Adipocyte (in vitro differentiated cells): ENCODE results near the gene CELSR2.
A peak's percentile ranks its signal among the peaks of the same experiment; 100 is the strongest.
"Not testable (repeated sequence)": the region's sequence is repeated elsewhere in the genome, so short reads cannot be mapped to it uniquely, and the experiment has no call there.

Experiments used
- DNase-seq: peaks from one replicate; pipeline ENCODE4 v3.0.0-alpha.2; 2015; ENCODE audit warnings: low read depth
- H3K27me3 ChIP-seq: replicated peaks from 2 replicates; pipeline ENCODE4 v1.7.0; 2013; ENCODE audit warnings: mild to moderate bottlenecking, low read length, moderate library complexity; ENCODE audit not compliant: control insufficient read depth, insufficient read depth
- H3K36me3 ChIP-seq: 2 replicates; pipeline ENCODE4 v1.7.0; 2013; ENCODE audit warnings: low read length, mild to moderate bottlenecking, moderate library complexity; ENCODE audit not compliant: control insufficient read depth, insufficient read depth, severe bottlenecking
- H3K4me1 ChIP-seq: 2 replicates; pipeline ENCODE4 v1.7.0; 2013; ENCODE audit warnings: mild to moderate bottlenecking, low read length, moderate library complexity; ENCODE audit not compliant: control insufficient read depth, insufficient read depth
- H3K4me3 ChIP-seq: 2 replicates; pipeline ENCODE4 v1.7.0; 2013; ENCODE audit warnings: mild to moderate bottlenecking, low read length, moderate library complexity
- H3K9ac ChIP-seq: 2 replicates; pipeline ENCODE4 v1.7.0; 2013; ENCODE audit warnings: mild to moderate bottlenecking, low read length, moderate library complexity
- H3K9me3 ChIP-seq: 2 replicates; pipeline ENCODE4 v1.7.0; 2013; ENCODE audit warnings: mild to moderate bottlenecking, low read length, moderate library complexity; ENCODE audit not compliant: control insufficient read depth

CELSR2 gene

DNA sequence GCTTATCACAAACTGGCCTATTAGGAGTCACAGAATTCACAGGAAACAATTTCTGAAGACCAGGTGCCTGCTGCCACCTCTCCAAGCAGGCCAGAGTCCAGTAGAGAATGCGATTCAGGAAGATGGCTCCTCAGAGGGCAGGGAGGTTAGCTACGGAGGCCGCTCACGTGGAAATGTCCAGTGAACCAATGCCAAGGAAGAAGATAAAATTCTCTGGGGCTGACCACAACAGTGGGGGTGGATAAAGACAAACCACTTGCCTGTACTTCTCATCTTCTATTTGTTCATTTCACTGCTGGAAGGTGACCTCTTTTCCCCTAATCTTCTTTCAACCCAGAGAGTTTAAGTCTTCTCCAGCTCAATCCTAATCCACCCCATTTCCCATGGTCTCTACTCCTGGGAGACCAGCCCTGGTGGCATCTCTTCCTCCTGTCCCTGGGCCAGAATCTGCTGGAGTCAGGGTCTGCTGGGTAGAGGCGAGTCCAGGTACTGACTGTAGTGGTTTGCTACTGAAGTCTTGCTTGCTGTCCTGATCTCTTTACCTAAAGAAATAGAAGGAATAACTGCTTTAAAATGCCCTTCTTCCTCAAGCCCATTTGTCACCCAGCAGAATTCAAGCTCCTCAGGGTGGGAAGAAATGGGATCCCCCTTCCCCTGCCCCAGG lies 30.4 kb downstream of the CELSR2 start:
- Histone ChIP-seq H3K9me3 (no peaks in the 10 kb centered on the region), H3K9ac (no peak overlapping the region), H3K36me3 (no peaks in the 10 kb centered on the region), H3K27me3 (no peaks in the 10 kb centered on the region), H3K4me1 (peaks cover 28% of the 10 kb centered on the region), H3K4me3 (no peak overlapping the region)
- no peak for DNase-seq

DNA sequence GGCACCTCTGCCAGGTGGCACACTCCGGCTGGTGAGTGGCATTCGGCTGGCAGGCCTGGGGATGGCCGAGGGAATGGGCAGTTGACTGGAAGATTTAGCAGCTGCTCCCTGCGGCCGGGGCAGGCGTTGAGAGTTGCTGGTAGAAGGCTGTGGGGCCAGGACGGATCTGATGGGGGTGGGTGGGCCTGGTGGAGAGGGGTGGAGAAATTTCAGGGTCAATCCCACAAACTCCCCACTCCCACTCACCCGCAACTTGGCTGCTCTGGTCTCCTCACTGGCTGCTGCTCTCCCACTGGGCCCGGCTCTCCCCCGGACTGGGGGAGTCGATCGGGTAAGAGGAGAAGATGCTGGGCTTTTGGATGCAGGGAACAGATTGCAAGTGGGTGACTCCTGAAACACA lies 31.5 kb downstream of the CELSR2 start:
- Histone ChIP-seq H3K27me3 (no peaks in the 10 kb centered on the region), H3K9ac (no peak overlapping the region), H3K9me3 (no peaks in the 10 kb centered on the region), H3K4me1 (peaks cover 20% of the 10 kb centered on the region), H3K4me3 (no peak overlapping the region), H3K36me3 (no peaks in the 10 kb centered on the region)
- DNase-seq = no peak

DNA sequence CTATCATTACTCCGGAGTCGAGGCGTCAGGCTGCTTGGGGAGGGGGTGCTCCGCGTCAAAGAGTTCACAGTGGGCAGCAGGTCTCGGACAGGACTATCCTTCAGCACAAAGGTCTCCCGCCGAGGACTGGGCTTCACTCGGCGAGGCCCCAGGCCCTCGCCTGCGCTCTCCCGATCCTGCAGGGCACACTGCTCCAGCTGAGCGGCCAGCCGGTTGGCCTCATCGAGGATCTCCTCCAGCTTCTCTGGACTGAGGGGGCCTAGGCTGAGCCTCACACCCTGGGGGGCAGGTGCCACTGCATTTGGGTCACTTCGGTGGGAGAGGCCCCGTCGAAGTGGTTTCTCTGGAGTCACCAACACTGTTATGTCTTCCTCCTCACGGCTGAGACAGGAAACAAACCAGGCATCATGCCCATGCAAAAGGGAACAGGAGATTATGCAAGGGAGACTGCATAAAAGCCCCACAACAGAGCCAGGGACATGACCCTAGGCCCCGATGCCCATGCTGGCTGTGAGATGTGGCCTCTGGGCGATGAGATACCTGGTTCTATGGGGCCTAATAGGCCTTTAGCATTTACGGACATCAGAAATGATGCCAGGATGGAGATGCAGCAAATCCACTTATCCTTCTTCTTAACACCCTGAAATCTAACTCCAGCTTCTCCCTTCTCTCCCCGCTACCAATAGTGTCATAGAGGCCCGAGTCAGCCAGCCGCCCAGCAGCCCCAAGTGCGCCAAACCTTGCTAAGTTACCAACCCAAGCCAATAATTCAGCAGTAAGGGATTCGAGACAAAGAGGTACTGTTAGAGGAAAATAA lies 32.5 kb downstream of the CELSR2 start:
- H3K9me3 ChIP-seq = no peaks in the 10 kb centered on the region
- peak; percentile 34 for DNase-seq
- peak overlapping the region; percentile 85 for H3K4me3 ChIP-seq
- peak overlapping the region; percentile 88 for H3K9ac ChIP-seq
- no peaks in the 10 kb centered on the region for H3K36me3 ChIP-seq
- H3K4me1 ChIP-seq = peaks cover 19% of the 10 kb centered on the region
- H3K27me3 ChIP-seq = no peaks in the 10 kb centered on the region

DNA sequence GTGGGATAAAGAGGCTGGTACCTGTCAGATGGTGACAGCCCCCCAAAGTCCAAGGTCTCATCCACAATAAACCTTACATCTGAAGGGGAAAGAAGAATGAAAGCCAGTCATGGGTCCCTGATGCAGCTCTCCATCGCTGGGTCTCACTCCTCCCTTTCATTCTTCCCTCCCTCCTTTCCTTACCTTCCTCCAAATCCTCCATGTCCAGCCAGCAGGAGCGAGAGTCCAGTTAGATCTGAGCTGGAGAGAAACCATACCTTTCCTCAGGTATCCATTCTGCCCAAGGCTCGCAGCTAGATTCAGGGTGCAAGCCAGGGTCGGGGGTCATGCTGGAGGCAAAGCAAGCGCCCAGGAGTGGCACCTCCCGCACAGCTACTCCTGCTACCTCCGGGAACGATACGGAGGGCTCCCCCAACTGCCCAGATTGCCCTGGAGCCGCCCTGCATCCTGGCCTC lies 33.2 kb downstream of the CELSR2 start:
- H3K4me3 ChIP-seq = peak overlapping the region; percentile 85
- peak overlapping the region; percentile 88 for H3K9ac ChIP-seq
- no peak for DNase-seq
- no peaks in the 10 kb centered on the region for H3K9me3 ChIP-seq
- no peaks in the 10 kb centered on the region for H3K36me3 ChIP-seq
- H3K27me3 ChIP-seq = no peaks in the 10 kb centered on the region
- peaks cover 16% of the 10 kb centered on the region for H3K4me1 ChIP-seq

DNA sequence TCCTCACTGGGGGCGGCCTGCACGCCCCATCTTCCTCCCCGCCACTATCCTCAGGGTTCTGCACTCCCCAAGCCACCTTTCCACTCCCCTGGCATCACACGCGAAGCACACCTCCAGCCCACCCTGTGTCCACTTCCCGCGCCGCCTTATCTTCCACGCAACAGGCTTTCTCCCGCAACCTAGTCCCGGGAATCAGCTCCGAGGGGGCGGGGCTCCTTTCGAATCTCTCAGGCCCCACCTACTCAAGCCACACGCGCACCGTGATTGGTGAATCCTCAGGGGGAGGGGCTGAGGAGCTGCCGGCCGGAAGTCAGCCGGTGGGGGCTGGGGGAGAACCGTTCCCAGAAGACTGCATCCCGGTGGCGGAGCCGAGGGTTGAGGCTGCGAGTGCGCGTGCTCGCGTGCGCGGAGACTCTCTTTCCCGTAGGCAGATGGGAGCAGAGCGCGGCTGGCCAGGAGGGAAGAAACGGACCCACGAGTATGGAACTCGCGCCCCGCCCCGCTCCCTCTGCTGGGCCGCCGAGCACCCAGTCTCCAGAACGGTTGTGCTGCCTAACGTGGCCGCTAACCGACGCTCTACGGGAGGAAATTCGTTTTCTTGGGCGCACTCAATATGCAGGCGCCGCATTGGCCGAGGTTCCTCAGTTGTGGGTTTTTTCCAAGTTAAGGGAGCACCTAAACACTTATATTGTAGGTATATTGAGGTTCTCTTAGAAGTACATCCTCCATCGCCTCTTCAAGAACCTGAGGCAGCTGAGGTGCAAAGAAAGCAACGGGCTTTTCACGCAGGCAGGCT lies 33.8 kb downstream of the CELSR2 start, which contains the start of gene PSRC1:
PSRC1 (minus strand) TSS at position 194 of the 796 bp plus-strand sequence.
- H3K9ac ChIP-seq = peak within 1 kb of the TSS; percentile 88
- H3K27me3 ChIP-seq = no peaks in the 10 kb centered on the region
- H3K4me3 ChIP-seq = peak within 1 kb of the TSS; percentile 85
- no peaks in the 10 kb centered on the region for H3K36me3 ChIP-seq
- DNase-seq = peak; percentile 99
- H3K4me1 ChIP-seq = peaks cover 16% of the 10 kb centered on the region
- H3K9me3 ChIP-seq = no peaks in the 10 kb centered on the region

DNA sequence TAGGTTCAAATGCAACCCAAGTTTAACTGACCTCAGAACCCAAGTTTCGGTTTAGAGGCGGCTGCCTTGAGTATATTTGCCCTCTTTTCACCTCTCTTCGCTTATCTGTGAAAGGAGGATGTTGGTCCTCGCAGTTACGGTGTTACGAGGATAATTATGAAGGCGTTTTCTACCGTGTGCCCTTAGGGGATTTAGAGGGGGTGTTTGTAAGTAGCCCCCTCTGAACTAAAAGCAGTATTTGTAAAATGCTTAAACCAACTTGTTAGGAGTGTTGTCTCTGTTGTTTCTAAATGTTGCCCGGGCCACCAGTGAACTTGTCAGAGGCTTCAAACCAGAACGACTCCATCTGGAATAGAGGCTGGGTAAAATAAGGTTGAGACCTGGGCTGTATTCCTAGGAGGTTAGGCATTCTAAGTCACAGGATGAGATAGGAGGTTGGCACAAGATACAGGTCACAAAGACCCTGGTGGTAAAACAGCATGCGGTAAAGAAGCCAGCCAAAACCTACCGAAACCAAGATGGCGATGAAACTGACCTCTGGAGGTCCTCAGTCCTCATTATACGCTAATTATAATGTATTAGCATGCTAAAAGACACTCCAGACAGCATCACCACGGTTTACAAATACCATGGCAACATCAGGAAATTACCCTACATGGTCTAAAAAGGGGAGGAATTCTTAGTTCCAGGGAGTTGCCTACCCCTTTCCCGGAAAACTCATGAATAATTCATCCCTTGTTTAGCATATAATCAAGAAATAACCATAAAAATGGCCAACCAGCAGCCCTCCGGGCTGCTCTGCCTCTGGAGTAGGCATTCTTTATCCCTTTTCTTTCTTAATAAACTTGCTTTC lies 34.6 kb downstream of the CELSR2 start:
- Histone ChIP-seq H3K27me3 (no peaks in the 10 kb centered on the region), H3K9ac (peak overlapping the region; percentile 88), H3K9me3 (no peaks in the 10 kb centered on the region), H3K4me1 (peaks cover 16% of the 10 kb centered on the region), H3K36me3 (no peaks in the 10 kb centered on the region), H3K4me3 (peak overlapping the region; percentile 85)
- no peak for DNase-seq

DNA sequence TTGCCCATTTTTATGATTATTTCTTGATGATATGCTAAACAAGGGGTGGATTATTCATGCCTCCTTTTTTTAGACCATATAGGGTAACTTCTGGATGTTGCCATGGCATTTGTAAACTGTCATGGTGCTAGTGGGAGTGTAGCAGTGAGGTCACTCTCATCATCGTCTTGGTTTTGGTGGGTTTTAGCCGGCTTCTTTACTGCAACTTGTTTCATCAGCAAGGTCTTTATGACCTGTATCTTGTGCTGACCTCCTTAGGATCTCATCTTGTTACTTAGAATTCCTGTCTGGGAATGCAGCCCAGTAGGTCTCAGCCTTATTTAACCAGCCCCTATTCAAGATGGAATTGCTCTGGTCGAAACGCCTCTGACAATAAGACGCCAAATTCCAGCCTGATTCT lies 37.4 kb downstream of the CELSR2 start:
- peaks cover 11% of the 10 kb centered on the region for H3K4me1 ChIP-seq
- DNase-seq, H3K36me3 ChIP-seq, H3K27me3 ChIP-seq, H3K9me3 ChIP-seq, H3K4me3 ChIP-seq, H3K9ac ChIP-seq: not testable (repeated sequence)

DNA sequence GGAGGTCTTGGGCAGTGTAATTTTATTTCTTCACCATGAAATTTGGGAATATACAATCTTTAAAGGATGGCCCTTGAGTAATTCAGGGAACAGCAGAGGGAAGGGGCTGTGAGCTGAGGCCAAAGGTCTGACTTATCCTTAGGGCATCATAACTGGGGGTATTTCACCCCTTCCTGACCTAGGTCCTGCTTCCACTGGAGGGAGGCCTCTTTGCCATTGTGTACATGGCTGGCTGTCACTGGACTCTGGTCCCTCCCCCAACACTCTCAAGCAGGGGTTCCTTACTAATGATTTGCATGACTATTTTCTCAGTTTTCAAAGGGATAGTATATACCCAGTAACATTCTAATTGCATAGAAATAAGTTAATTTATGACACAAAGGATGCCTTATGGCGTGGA lies 40.8 kb downstream of the CELSR2 start:
- H3K27me3 ChIP-seq = no peaks in the 10 kb centered on the region

DNA sequence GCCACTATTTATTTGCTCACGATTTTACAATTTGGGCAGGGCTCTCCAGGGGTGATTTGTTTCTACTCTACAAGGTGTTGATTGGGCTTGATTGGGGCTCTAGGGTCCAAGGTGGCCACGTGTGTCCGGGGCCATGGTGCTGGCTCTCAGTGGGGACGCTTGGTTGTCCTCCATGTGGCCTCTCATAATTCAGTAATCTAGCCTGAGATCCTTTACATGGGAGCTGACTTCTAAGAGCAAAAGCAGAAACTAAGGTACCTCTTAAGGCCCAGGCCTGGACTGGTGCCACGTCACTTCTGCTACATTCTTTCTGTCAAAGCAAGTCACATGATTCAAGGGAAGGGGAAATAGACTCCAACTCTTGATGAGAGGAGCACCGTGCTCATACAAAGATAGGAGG lies 41.7 kb downstream of the CELSR2 start:
- Histone ChIP-seq H3K9me3 (no peaks in the 10 kb centered on the region), H3K36me3 (no peaks in the 10 kb centered on the region), H3K9ac (no peak overlapping the region), H3K4me1 (no peaks in the 10 kb centered on the region), H3K4me3 (no peak overlapping the region), H3K27me3 (no peaks in the 10 kb centered on the region)
- no peak for DNase-seq

More for the DNA sequence above, 40.8 kb downstream of the CELSR2 start:
- Histone ChIP-seq H3K36me3 (no peaks in the 10 kb centered on the region), H3K4me1 (no peaks in the 10 kb centered on the region), H3K9ac (no peak overlapping the region), H3K9me3 (no peaks in the 10 kb centered on the region), H3K4me3 (no peak overlapping the region)
- no peak for DNase-seq

DNA sequence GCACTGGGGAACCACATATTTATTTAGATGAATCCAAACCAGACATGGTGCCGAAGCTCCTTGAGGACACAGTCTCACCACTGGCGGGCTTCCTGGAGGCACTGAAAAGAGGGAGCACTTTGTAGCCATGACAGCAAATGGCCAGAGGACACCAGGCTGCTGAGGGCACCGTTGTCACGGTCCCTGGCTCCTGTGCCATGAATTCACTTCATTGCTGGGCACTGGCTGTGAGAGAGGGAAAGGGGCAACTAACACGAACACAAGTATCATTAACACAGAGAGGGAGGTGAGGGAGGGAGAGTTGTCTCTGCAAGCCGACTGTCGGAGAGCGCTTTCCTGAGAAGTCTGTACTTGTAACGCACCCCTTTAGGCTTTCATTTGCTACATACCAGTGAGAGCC lies 43.0 kb downstream of the CELSR2 start:
- Histone ChIP-seq H3K4me1 (no peaks in the 10 kb centered on the region), H3K36me3 (no peaks in the 10 kb centered on the region), H3K4me3 (no peak overlapping the region), H3K9me3 (no peaks in the 10 kb centered on the region), H3K9ac (no peak overlapping the region), H3K27me3 (no peaks in the 10 kb centered on the region)
- DNase-seq = no peak
